ENCODE measurements around the gene TRPM2. TPM values are rescaled to one million over a fixed set of nuclear protein-coding genes. Genes with fewer than 3 reads are reported as not detected.
"Not testable (repeated sequence)": the region's sequence is repeated elsewhere in the genome, so short reads cannot be mapped to it uniquely, and the experiment has no call there.

TRPM2 gene
- total RNA-seq, 1 donor from 2014 or later = 12.0 TPM

GRCh38 chr21:44351535-44352252, 1.7 kb upstream of the TRPM2 start:
- DNase-seq (ENCODE audit: low spot score) = no peak

- no peak for DNase-seq (ENCODE audit: low spot score)
These were observed 1.1 kb upstream of the TRPM2 start for GRCh38 chr21:44352253-44352860.

- no peak for DNase-seq (ENCODE audit: low spot score)
These were observed 582 bp downstream of the TRPM2 start for GRCh38 chr21:44354001-44354405.

- DNase-seq (ENCODE audit: low spot score) = no peak
These were observed 1.7 kb downstream of the TRPM2 start for GRCh38 chr21:44354775-44355771.

- no peak for DNase-seq (ENCODE audit: low spot score)
These were observed 2.7 kb downstream of the TRPM2 start for GRCh38 chr21:44356160-44356559.

- DNase-seq (ENCODE audit: low spot score) = no peak
These were observed 3.2 kb downstream of the TRPM2 start for GRCh38 chr21:44356636-44357035.

- DNase-seq (ENCODE audit: low spot score) = no peak
These were observed 3.8 kb downstream of the TRPM2 start for GRCh38 chr21:44357064-44357837.

GRCh38 chr21:44359396-44359795, 6.0 kb downstream of the TRPM2 start:
- DNase-seq (ENCODE audit: low spot score) = no peak

- no peak for DNase-seq (ENCODE audit: low spot score)
These were observed 6.7 kb downstream of the TRPM2 start for GRCh38 chr21:44360159-44360558.

GRCh38 chr21:44361903-44362302, 8.5 kb downstream of the TRPM2 start:
- DNase-seq (ENCODE audit: low spot score) = not testable (repeated sequence)

- no peak for DNase-seq (ENCODE audit: low spot score)
These were observed 9.9 kb downstream of the TRPM2 start for GRCh38 chr21:44363278-44363677.

GRCh38 chr21:44364151-44365053, 11.0 kb downstream of the TRPM2 start:
- DNase-seq (ENCODE audit: low spot score) = peak; percentile 80

- DNase-seq (ENCODE audit: low spot score) = peak; percentile 65
These were observed 12.0 kb downstream of the TRPM2 start for GRCh38 chr21:44365251-44365966.

- DNase-seq (ENCODE audit: low spot score) = peak; percentile 53
These were observed 12.7 kb downstream of the TRPM2 start for GRCh38 chr21:44365967-44366585.

- peak; percentile 67 for DNase-seq (ENCODE audit: low spot score)
These were observed 13.3 kb downstream of the TRPM2 start for GRCh38 chr21:44366586-44367211.

- DNase-seq (ENCODE audit: low spot score) = peak; percentile 86
These were observed 15.5 kb downstream of the TRPM2 start for GRCh38 chr21:44368711-44369446.

- DNase-seq (ENCODE audit: low spot score) = peak; percentile 81
These were observed 16.8 kb downstream of the TRPM2 start for GRCh38 chr21:44370027-44370735.

All from mesenteric fat pad (tissue), 1 donor.